ENCODE data around the gene PFKM. TPM values are rescaled to one million over a fixed set of nuclear protein-coding genes. Genes with fewer than 3 reads are reported as not detected.
"Not testable (repeated sequence)": the region's sequence is repeated elsewhere in the genome, so short reads cannot be mapped to it uniquely, and the experiment has no call there.

The PFKM gene
- polyA plus RNA-seq, 3 donors, result 106 to 114 (median 111) TPM

DNA sequence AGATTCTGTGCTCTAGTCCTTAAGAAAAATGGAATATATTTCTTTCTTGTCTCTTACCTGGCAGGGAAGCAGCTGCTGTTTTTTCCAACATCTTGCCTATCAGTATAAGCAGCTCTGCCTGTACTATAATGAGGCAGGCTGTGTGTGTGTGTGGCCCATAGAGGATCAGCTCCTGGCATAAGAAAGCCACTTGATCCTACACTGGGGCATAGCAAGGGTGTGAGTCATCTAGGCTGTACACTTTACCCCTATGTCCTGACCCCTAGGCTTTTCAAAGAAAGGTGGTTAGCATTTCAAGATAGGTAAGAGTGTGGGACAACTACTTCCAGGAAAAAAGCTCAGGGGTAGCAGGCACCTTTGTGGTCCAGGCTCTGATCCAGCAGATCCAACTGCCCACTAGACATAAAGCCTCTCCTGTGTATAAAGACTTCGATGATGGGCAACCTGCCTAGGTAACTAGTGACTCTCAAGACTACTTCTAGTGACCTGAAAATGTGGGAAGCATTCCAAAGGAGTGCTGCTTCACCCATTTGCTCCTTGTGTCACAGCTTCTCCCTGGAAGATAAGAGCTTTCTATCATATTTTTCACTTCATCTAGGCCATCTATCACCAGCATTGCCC lies 8.4 kb upstream of the PFKM start:
- no peak for DNase-seq (ENCODE audit: low read depth in 3 of 3, low spot score in 2 of 3)

DNA sequence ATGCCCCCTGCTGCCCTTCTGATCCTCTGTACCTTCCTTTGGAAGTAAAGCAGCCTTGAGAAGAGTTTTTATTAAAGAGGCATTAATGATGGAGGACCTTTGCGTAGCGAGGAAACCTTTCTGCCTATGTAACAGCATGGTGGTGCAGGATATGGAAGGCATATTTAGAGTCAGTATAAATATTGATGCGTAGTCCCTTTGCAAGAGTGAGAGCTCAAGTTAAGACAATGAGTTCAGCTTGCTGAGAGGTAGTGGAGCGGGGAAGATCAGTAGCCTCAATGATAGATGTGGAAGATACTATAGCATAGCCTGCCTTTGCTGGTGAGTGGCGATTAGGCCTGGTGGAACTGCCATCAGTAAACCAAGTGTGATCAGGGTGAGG lies 7.9 kb upstream of the PFKM start:
- DNase-seq (ENCODE audit: low read depth in 3 of 3, low spot score in 2 of 3), result not testable (repeated sequence)

DNA sequence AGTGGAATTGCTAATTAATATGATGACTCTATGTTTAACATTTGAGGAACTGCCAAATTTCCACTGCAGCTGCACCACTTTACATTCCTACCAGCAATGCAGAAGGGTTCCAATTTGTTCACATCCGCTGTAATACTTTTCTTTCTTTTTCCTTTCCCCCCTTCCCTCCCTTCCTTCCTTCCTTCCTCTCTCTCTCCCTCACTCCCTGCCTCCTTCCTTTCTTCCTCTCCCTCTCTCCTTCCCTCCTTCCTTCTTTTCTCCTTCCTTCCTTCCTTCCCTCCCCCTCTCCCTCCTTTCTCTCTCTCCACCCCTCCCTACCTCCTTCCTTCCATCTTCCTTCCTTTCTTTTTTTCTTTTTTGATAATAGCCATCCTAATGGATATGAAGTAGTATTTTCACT lies 3.2 kb upstream of the PFKM start:
- DNase-seq (ENCODE audit: low read depth in 3 of 3, low spot score in 2 of 3), result no peak

DNA sequence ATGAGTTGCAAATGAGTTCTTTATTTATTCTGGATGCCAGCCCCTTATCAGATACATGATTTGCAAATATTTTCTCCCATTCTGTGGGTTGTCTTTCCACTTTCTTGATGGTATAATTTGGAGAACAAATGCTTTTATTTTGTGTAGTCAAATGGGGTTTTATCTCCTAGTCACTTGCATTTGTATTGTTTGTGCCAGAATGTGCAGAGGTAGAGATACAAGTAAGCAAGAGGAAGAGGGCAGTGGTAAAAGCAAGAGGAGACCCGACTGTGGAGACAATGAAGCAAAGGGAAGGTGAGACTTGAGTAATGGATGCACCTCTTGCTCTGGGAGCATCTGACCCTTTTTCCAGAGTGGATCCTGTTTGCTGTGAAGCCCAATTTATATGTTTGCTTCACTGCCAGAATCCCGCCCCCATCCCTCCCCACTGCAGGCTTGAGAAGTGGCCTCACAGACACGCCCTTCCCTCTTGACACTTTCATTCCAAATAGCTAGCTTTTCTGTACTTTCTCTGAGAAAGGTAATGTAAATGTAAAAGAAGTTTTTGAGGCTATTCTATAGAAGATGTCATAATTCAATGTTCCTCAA lies 786 bp upstream of the PFKM start:
- DNase-seq (ENCODE audit: low read depth in 3 of 3, low spot score in 2 of 3), result no peak

DNA sequence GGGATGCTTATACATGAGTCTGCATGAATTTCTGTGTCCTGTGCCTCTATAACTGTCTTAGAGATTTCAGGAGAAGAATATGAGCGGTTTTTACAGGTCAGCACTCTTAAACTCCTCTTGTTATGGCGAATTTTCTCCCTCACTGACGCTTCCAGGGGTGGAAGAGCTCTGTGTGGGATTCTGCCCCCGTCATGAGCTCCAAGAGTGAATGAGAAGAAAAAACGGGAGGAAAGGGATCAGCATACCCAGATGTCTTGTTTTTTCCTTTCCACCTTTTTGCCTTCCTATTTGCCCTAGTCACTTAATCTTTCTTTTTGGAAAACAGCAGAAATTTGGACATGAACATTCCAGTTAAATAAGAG lies 651 bp downstream of the PFKM start:
- DNase-seq (ENCODE audit: low read depth in 3 of 3, low spot score in 2 of 3), result peak in 1 of 3 donors; percentile 25

DNA sequence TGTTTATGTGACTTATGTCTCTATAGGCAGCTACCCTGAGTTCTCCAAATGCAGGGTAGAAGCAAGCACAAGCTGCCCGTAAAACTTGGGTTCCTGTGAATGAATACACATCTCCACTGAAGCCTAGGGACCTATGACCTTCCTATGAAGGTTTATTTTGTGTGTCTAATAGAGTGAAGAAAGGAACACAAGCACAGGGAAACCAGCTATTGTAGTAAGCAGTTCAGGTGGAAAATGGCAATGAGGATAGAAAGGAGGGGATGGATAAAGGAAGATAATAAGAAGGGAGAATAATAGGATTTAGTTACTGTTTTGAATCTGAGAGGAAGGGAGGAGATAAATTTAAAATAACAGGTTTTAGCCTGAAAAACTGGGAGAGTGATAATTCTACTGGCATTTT lies 2.4 kb downstream of the PFKM start:
- no peak for DNase-seq (ENCODE audit: low read depth in 3 of 3, low spot score in 2 of 3)

DNA sequence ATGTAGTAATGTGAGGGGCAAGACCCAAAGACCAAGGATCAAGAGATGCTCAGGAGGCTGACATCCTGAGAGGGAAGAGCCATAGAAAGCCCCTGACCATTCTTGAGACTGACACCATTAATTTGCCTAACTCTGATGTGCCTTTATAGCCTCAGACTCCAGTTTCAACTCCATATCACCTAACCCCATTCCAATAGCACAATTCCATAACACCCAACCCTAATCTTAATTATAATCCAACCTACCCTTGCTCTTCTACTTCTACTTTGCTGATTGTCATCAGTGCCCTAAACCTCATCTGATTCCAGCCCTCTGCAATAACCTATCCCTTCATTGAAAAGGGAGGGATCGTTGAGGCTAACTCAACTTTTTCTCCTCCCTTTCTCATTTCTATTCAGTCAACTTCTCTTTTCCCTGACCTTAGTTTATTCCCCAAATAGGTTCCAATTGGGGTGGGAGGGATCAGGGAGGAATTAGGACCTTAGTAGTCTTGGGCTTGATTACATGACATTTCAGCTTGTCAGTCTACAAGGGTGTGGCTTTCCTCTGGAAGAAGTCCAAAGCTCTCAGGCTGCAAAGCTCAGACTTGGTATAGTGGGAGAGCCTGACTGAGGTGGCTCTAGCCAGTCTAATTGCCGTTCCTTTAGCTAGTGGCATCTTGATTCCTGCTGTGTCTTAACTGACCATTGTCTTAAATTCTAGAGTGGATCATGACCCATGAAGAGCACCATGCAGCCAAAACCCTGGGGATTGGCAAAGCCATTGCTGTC lies 3.1 kb downstream of the PFKM start:
- DNase-seq (ENCODE audit: low read depth in 3 of 3, low spot score in 2 of 3), result no peak

DNA sequence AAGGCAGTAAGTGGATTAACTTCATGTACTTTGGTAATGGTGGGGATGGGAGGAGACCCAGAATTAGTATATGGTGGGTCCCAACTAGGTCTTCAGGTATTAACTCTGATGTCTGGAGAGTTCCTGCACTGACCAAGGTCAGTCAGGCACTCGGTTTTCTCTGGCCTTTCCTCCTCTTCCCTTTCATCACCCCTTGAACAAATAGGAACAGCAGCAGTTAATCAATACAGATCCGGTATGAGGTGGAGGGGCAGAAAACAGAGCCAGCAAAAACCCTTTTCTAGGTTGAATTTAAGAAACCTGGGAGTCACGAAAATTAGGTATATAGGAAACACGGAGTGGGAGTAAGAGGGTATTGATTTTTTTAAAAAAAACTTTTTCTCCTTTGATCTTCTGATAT lies 4.0 kb downstream of the PFKM start:
- DNase-seq (ENCODE audit: low read depth in 3 of 3, low spot score in 2 of 3), result no peak

DNA sequence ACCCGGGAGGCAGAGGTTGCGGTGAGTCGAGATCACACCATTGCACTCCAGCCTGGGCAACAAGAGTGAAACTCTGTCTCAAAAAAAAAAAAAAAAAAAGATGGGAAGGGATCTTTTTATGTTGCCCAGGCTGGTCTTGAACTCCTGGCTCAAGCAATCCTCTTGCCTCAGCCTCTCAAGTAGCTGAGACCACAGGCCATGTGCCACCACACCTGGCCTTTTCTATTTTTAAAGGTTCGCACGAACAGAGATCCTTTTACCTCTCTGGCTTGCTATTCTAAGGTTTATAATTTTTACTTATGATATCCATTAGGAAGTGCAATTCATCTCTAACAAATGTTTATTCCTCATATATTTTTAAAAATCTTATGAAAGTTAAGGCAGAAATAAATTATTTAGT lies 6.4 kb downstream of the PFKM start:
- not testable (repeated sequence) for DNase-seq (ENCODE audit: low read depth in 3 of 3, low spot score in 2 of 3)

DNA sequence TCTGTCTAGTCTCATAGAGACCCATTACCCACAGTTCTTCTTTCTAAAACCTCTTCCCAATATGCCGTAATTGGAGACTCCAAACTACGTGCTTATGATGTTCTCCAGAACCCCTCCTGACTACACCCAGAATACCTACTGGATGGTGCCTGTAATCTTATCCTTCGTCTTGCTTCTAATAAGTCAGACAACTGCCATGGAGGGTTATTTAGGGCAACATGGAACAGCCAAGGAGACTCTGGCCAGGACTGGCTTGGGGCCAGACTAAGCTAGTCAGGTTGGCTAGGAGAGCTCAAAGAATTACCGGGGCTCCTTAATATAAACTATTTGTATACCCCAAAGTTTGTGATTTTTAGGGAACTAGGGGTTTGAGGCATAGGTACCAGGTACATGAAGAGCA lies 6.8 kb downstream of the PFKM start:
- DNase-seq (ENCODE audit: low read depth in 3 of 3, low spot score in 2 of 3), result no peak

DNA sequence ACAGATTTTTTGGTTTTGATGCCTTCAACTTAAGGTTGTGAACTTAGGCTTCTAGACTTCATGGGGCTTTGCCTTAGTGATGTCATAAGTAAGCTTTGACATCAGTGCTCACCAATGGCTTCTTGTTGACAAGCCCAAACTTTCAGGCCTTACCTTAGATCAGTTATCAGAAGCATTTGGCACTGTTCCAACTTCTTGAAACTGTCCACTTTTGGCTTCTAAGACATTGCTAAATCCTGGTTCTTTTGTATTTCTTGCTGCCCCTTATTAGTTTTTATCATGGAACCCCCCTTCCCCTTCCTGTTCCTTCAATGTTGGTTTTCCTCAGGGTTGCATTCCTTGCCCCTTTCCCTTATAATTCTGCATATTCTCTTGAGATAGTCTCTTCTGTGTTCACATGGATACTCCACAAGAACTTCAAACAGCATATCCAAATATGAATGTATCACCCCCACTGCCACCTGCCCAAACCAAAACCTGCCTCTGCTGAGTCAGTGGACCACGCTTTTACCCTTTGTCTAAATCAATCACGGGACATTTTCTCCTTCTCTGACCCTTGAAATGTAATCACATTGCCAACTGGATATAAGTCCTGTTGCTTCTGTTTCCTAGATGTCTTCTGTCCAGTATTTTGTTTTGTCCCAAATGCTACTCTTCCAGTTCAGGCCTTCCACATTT lies 7.9 kb downstream of the PFKM start:
- no peak for DNase-seq (ENCODE audit: low read depth in 3 of 3, low spot score in 2 of 3)

DNA sequence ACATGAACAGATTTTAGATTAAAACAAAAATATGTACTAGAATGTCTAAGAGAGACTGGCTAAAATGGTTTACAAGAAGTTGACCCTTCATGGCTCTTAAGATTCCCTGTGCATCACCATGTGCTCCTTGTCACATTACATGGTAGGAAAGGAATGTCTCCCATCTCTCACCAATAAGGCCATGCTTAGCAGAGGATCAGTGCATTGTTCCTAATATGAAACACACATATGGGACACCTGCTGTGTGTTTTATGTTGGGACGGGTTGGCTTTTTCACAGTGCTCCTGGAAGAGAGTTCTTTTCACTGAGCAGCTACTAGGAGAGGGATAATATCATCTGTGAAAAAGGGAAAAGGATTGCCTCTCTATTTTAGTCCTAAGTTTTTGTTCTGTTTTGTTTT lies 9.6 kb downstream of the PFKM start:
- no peak for DNase-seq (ENCODE audit: low read depth in 3 of 3, low spot score in 2 of 3)

DNA sequence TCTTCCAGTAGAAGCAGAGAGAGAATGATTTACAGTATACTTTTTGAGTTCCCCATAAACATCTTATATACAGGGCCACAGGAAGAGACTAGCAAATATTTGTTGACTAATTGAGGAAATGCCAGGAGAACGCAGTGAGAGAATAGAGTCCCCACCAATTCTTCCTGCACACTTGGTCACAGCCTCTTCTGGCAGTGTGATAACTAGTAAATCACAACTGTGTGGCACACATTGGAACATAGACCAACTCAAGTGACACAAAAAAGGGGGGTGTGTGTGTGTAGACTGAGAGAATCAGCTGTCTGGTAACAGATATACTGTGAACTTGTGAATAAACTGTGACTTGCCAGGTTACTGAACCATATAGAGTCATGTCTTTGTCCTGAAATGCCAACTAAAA lies 10.2 kb downstream of the PFKM start:
- DNase-seq (ENCODE audit: low read depth in 3 of 3, low spot score in 2 of 3), result no peak

DNA sequence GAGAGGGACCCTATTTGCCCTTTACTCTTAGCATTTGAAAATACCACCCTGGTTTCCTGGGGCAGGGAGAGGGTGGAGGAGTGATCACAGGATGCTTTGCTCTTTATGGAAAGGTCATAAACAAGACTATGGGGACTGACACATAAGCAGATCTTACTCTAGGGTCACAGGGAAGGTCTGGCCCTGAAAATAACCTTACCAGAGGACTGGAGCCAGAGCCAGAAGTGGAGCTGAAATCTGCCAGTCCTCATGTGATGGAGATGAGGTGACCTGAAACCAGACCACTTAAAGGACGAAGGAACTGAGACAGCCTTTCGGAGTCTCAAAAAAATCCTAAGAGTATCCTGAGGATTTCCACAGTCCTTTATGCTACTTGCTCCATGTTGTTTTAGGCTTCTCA lies 12.4 kb downstream of the PFKM start:
- no peak for DNase-seq (ENCODE audit: low read depth in 3 of 3, low spot score in 2 of 3)

DNA sequence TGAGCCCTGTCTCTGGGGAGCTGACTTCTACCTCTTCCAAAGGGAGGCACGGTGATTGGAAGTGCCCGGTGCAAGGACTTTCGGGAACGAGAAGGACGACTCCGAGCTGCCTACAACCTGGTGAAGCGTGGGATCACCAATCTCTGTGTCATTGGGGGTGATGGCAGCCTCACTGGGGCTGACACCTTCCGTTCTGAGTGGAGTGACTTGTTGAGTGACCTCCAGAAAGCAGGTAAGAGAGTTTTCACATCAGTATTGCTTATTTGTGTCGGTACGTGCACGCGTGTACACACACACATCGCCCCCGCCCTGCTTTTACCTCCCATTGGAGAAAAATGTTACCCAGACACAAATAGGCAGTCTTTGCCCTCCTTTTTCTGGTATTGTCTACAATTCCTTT lies 13.7 kb downstream of the PFKM start:
- no peak for DNase-seq (ENCODE audit: low read depth in 3 of 3, low spot score in 2 of 3)

DNA sequence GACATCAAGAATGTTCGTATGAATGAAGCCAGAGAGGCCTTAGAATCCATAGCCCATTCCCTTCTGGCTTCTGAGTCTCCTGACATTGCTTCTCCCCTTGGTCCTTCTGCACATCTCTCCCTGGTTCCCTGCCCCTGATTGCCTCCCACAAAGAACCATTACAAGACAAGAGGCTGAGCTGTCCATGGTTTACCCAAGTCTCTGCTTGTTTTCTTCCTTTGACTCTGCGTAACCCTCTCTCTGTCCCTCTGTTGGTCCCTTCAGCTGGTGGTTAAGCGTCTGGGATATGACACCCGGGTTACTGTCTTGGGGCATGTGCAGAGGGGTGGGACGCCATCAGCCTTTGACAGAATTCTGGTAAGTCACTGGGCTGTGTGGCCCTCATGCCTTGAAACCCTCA lies 15.9 kb downstream of the PFKM start:
- no peak for DNase-seq (ENCODE audit: low read depth in 3 of 3, low spot score in 2 of 3)

DNA sequence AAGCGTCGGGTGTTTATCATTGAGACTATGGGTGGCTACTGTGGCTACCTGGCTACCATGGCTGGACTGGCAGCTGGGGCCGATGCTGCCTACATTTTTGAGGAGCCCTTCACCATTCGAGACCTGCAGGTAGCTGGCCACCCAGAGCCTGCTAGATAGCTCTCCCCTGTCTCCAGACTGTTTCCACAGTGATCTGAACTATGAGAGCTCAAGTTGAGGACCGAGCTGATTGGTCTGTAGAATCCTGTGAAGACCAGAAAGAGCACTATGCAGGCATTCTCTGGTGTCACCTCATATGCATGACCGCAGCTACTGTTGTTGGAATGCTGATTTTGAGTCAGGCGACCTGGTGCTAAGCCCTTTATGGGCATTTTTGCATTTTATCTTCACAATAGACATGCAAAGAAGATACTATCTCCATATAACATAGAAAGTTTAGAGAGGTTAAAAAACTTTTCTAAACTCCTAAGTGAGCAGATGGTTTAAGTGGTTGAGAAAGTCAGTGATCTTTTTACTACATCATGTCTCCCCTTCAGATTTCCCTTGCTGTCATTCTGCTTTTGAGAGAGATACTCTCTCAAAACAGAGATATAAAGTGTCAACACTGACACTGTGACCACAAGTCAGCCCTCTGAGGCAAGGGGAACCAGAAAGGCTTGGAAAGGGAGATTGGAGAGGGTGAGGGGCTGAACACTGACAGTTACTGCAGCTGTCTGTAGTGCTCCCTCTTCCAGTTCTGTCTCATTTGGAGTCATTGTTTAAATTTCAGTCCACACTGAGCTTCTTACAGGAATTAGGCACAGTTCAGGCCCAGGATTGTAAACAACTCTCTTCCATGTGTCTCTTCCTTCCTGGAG lies 23.9 kb downstream of the PFKM start:
- DNase-seq (ENCODE audit: low read depth in 3 of 3, low spot score in 2 of 3), result no peak

DNA sequence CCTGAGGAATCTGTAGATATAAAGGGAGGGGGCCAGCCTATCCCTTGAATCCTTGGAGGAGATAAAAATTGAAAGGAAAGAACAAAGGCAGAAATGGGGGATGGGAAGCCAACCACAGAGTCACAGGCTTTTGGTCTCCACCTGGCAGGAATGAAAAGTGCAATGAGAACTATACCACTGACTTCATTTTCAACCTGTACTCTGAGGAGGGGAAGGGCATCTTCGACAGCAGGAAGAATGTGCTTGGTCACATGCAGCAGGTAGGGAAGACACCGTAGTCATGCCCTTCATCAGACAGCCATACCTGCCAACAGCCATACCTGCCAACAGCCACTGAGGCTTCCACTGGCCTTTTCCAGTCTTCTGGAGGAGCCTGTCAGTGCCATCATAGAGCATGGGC lies 24.7 kb downstream of the PFKM start:
- DNase-seq (ENCODE audit: low read depth in 3 of 3, low spot score in 2 of 3), result no peak

DNA sequence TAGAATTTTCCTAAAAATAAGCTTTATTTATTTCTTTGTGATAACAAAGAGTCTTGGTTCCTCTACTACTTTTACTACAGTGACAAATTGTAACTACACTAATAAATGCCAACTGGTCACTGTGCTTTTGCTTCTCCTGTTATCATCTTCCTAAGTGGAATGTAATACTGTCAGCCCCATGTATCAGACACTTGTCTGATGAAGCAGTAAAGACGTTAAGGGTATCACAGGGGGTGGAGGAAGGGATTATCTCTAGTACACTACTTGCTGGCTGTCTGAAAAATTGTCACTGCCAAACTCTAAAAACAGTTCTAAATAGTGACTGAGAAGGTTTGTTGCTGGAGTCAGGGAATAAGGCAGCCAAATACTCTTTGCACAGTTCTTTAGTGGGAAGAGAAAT lies 26.8 kb downstream of the PFKM start:
- no peak for DNase-seq (ENCODE audit: low read depth in 3 of 3, low spot score in 2 of 3)

DNA sequence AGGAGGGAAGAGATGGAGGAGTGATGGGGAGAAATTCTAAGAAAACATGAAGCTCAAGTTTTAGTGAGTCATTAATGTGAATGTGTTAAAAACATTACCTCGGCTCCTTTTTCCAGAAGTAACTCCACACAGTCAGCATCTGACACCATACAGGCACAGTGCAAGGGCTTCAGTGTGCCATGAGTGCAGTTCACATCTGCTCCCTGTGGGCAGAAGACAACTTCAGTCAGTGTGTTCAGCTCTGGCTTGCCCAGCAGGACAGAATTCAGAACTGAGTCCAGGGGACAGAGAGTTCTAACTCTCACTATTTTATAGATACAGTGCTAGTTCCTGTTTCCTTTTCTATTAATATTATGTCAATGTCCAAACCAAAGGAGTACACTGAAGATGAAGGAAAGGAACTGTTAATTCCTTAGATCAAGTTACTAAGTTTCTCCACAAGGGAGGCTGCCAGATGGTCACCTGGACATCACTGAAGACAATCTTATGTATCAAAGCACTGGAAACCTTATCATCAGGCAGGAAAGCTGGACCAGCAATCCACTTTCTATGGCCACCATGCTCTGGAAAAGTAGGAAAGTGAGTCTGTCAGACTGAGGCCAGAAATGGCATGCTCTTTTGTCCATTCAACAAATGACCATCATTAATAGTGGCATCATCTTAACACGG lies 32.1 kb downstream of the PFKM start:
- no peak for DNase-seq (ENCODE audit: low read depth in 3 of 3, low spot score in 2 of 3)
